Gastroesophageal sphincter (tissue), 4 donors: ENCODE data around the gene KATNIP. TPM values are rescaled to one million over a fixed set of nuclear protein-coding genes. Genes with fewer than 3 reads are reported as not detected.
A peak's percentile ranks its signal among the peaks of the same experiment; 100 is the strongest.

Experiments used
- ATAC-seq: fragments of 150-250 bp; one replicate; pipeline ENCODE4 v1.9.1; 2016; ENCODE audit warnings: mild to moderate bottlenecking, moderate library complexity
- H3K27ac ChIP-seq, 4 donors: fragments of 200-600 bp; sonication (generic) in 3 of 4; 1 replicate in 3 of 4; 2 replicates in 1 of 4; pipeline ENCODE4 v1.5.1; 2016 to 2019
- H3K27me3 ChIP-seq: fragments of 200-600 bp; sonication (generic); one replicate; pipeline ENCODE4 v1.5.1; 2019
- H3K36me3 ChIP-seq, 2 donors: fragments of 200-600 bp; sonication (generic); one replicate each; pipeline ENCODE4 v1.5.1; 2019; ENCODE audit warnings: control low read depth in 1 of 2
- H3K4me1 ChIP-seq, 3 donors: fragments of 200-600 bp; sonication (generic); 1 replicate in 2 of 3; 2 replicates in 1 of 3; pipeline ENCODE4 v1.5.1; 2016 to 2019; ENCODE audit warnings: control low read depth in 2 of 3
- H3K4me3 ChIP-seq, 2 donors: fragments of 200-600 bp; sonication (generic); one replicate each; pipeline ENCODE4 v1.5.1; 2019; ENCODE audit warnings: mild to moderate bottlenecking in 1 of 2, moderate library complexity in 1 of 2
- H3K9me3 ChIP-seq, 3 donors: fragments of 200-600 bp; sonication (generic); one replicate each; pipeline ENCODE4 v1.5.1; 2017 to 2019; ENCODE audit warnings: control low read depth in 2 of 3
- EP300 ChIP-seq: sonication (generic); formaldehyde crosslinking; IDR thresholded peaks from one replicate; pipeline ENCODE4 v1.6.1; 2017; ENCODE audit warnings: antibody characterized with exemption, mild to moderate bottlenecking
- POLR2A ChIP-seq, 2 donors: fragments of 450-650 bp; IDR thresholded peaks; one replicate each; pipeline ENCODE4 v1.6.1; 2017; ENCODE audit warnings: antibody characterized with exemption in 2 of 2, mild to moderate bottlenecking in 2 of 2, moderate library complexity in 1 of 2
- POLR2AphosphoS5 ChIP-seq: sonication (generic); formaldehyde crosslinking; IDR thresholded peaks from one replicate; pipeline ENCODE4 v1.6.1; 2017; ENCODE audit warnings: antibody characterized with exemption
- WGBS, 2 donors: methylation state at CpG; one replicate each; pipeline ENCODE4 v1.1.5; 2018; ENCODE audit warnings: low coverage in 1 of 2; 5-methylcytosine and 5-hydroxymethylcytosine counted together
- total RNA-seq, 4 donors: library from RNA; depleted of rRNA; stranded (reverse); fragments of >200 nt; gene quantifications; one replicate each; pipeline ENCODE4 v1.1.0, GENCODE V29; 2016
- TF ChIP-seq, protein P1 (sequence below), 4 experiments: fragments of 200-600 bp in 2 of 4; fragments of 450-650 bp in 2 of 4; sonication (generic) in 1 of 4; IDR thresholded peaks; one replicate each; pipeline ENCODE4 v1.5.1; 2017 to 2019; ENCODE audit warnings: antibody characterized with exemption in 4 of 4, mild to moderate bottlenecking in 2 of 4, moderate library complexity in 2 of 4

Gene KATNIP
- total RNA-seq, 4 donors from 2014 or later: 8.1 to 20.3 (median 18.3) TPM

DNA sequence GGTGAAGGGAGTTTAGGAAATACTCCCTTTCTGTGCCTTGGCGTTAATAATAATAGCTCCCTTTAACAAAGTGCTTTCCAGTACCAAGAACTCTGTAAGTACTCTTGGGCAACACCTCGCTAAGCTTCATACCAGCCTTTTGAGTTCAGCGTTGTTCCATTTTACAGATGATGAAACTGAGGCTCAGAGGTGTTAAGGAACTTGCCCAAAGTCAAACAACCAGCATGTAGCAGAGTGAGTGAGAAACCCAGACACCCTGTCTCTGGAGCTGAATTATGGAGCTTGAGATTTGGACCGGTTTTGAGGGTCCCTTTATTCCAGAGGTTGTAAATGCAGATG, 607 bp downstream of the KATNIP start:
- no peak for TF ChIP-seq POLR2AphosphoS5
- TF ChIP-seq, protein P1, sequence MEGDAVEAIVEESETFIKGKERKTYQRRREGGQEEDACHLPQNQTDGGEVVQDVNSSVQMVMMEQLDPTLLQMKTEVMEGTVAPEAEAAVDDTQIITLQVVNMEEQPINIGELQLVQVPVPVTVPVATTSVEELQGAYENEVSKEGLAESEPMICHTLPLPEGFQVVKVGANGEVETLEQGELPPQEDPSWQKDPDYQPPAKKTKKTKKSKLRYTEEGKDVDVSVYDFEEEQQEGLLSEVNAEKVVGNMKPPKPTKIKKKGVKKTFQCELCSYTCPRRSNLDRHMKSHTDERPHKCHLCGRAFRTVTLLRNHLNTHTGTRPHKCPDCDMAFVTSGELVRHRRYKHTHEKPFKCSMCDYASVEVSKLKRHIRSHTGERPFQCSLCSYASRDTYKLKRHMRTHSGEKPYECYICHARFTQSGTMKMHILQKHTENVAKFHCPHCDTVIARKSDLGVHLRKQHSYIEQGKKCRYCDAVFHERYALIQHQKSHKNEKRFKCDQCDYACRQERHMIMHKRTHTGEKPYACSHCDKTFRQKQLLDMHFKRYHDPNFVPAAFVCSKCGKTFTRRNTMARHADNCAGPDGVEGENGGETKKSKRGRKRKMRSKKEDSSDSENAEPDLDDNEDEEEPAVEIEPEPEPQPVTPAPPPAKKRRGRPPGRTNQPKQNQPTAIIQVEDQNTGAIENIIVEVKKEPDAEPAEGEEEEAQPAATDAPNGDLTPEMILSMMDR (IDR thresholded peaks at IDR 0.05): no peak
- TF ChIP-seq POLR2A (IDR thresholded peaks at IDR 0.05): no peak
- no peak for TF ChIP-seq EP300
- Histone ChIP-seq H3K9me3 (no peaks in the 10 kb centered on the region), H3K27me3 (no peaks in the 10 kb centered on the region), H3K4me1 (peaks cover 0 to 44% (median 15%) of the 10 kb centered on the region in 3 donors), H3K36me3 (peaks cover 0 to 4% of the 10 kb centered on the region in 2 donors), H3K27ac (peak overlapping the region in 3 of 4 donors; percentile 86 to 90 (median 88)), H3K4me3 (peak overlapping the region; percentile 72 to 96)
- no peak for ATAC-seq
- 35 to 43% methylated on average over 3 to 4 of the region's 4 CpGs for WGBS, 2 donors

DNA sequence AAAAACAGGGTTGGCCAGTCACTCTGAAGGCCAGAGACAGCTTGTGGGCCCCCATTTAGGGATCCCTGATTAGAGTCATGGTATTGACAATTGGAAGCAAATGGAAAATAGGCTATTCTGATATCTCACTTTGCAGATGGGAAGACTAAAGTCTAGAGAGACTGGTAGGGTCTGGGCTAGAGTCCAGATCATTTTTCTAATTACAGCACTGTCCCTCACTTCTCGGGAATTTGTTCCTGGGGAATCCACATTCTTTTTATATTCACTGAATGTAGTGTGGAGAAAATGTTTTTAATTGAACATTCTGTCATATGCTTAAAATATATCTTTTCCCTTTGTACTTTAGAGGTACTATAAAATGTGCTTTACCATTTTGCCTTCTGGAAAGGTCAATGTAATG, 1.1 kb downstream of the KATNIP start:
- Histone ChIP-seq H3K27ac (peak overlapping the region in 1 of 4 donors; percentile 90), H3K27me3 (no peaks in the 10 kb centered on the region), H3K4me3 (no peak overlapping the region), H3K9me3 (no peaks in the 10 kb centered on the region), H3K4me1 (peaks cover 0 to 44% (median 15%) of the 10 kb centered on the region in 3 donors), H3K36me3 (no peaks in the 10 kb centered on the region)
- TF ChIP-seq POLR2AphosphoS5: no peak
- TF ChIP-seq, protein P1 (IDR thresholded peaks at IDR 0.05): no peak
- no peak for TF ChIP-seq EP300
- TF ChIP-seq POLR2A (IDR thresholded peaks at IDR 0.05): no peak
- 10 to 24% methylated on average over 1 of the region's 1 CpG for WGBS, 2 donors
- ATAC-seq: no peak

DNA sequence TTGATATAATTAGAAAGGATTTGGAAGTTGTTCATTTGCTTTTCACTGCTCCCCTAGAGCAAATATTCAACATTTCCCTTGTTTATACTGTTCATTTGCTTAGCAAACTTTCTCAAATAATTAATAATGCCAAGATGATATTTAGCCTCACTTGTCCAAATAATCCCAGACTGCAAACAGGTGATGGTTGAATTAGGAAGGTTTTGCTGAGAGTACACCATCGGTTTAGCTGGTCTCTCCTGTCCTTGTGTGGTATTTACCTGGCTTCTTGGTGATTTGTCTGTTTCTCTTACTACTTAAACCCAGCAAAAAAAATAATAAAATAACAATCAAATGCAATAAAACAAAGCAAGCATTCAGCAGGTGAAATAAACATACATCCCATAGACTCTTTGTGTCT, 6.5 kb downstream of the KATNIP start:
- TF ChIP-seq, protein P1 (IDR thresholded peaks at IDR 0.05): no peak
- TF ChIP-seq POLR2A (IDR thresholded peaks at IDR 0.05): no peak
- TF ChIP-seq EP300: no peak
- no peak for TF ChIP-seq POLR2AphosphoS5
- Histone ChIP-seq H3K27ac (no peak overlapping the region), H3K4me3 (no peak overlapping the region), H3K36me3 (peaks cover 0 to 3% of the 10 kb centered on the region in 2 donors), H3K27me3 (no peaks in the 10 kb centered on the region), H3K4me1 (no peaks in the 10 kb centered on the region), H3K9me3 (no peaks in the 10 kb centered on the region)
- 83 to 100% methylated on average over 1 of the region's 1 CpG for WGBS, 2 donors
- ATAC-seq: no peak

DNA sequence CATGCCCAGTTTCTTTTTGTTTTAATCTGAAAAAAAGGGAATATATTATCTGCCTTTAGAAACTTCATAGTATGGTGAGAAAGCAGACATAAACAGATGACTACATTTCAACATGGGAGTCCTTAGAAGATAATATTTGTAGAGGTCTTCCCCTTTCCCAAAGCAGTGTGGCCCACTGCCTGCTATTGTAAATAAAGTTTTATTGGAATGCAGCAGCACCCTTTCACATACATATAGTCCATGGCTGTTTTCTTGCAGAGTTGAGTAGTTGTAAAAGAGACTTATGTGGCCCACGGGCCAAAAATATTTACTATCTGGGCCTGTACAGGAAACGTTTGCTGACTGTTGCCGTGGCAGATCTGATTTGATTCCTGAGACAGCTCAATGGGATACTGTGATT, 8.5 kb downstream of the KATNIP start:
- 79% methylated on average over 3 of the region's 3 CpGs; no CpG with 5 or more reads in 1 of the 2 donors for WGBS, 2 donors
- ATAC-seq: no peak
- no peak overlapping the region for H3K4me3 ChIP-seq
- H3K4me1 ChIP-seq: no peaks in the 10 kb centered on the region
- peaks cover 0 to 3% of the 10 kb centered on the region in 2 donors for H3K36me3 ChIP-seq
- no peak overlapping the region for H3K27ac ChIP-seq
- no peaks in the 10 kb centered on the region for H3K9me3 ChIP-seq
- H3K27me3 ChIP-seq: no peaks in the 10 kb centered on the region
- TF ChIP-seq EP300 (no peak), POLR2A (IDR thresholded peaks at IDR 0.05) (no peak), POLR2AphosphoS5 (no peak)
- TF ChIP-seq, protein P1 (IDR thresholded peaks at IDR 0.05): no peak

DNA sequence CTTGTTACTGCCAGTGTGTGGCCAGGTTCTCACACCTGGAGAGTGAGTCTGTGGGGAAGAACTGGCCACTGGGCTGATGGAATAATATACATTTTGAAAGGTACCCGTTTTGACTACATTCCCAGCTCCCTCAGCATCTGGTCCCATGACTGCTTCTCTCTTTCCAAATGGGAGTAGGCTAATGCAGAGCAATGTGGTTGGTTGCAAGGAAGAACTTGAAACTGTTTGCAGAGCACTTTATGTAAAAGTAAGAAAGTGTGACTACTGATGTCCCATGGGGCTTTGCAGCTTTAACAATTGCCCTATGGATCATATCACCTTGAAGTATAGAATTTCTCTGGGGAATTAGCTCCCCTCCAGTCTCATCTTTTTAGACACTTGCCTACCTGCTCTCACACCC, 9.0 kb downstream of the KATNIP start:
- Histone ChIP-seq H3K4me1 (no peaks in the 10 kb centered on the region), H3K4me3 (no peak overlapping the region), H3K9me3 (no peaks in the 10 kb centered on the region), H3K27ac (no peak overlapping the region), H3K27me3 (no peaks in the 10 kb centered on the region), H3K36me3 (peaks cover 0 to 3% of the 10 kb centered on the region in 2 donors)
- ATAC-seq: no peak
- TF ChIP-seq POLR2A (IDR thresholded peaks at IDR 0.05) (no peak), POLR2AphosphoS5 (no peak), EP300 (no peak)
- TF ChIP-seq, protein P1 (IDR thresholded peaks at IDR 0.05): no peak
- WGBS, 2 donors: 78 to 88% methylated on average over 1 of the region's 1 CpG
